K562 (cell line): ENCODE data around the gene ANKRD65. TPM values are rescaled to one million over a fixed set of nuclear protein-coding genes. Genes with fewer than 3 reads are reported as not detected.
A peak's percentile ranks its signal among the peaks of the same experiment; 100 is the strongest.

Source experiments
- BHLHE40 ChIP-seq: IDR thresholded peaks from 2 replicates; pipeline ENCODE4 v1.6.1; 2011; ENCODE audit warnings: low read length, improper control_type of control experiment
- BRF1 ChIP-seq: IDR thresholded peaks from 3 replicates; pipeline ENCODE4 v1.6.1; 2011; ENCODE audit warnings: borderline replicate concordance, mild to moderate bottlenecking; ENCODE audit not compliant: insufficient read length; ENCODE audit errors: extremely low read depth
- CCNT2 ChIP-seq: IDR thresholded peaks from 2 replicates; pipeline ENCODE4 v1.6.1; 2011; ENCODE audit warnings: borderline replicate concordance, low read depth, mild to moderate bottlenecking, moderate library complexity, mixed read lengths, low read length; ENCODE audit not compliant: insufficient read length; ENCODE audit errors: extremely low read depth
- FOXA3 ChIP-seq, 2 experiments: fragments of 450-650 bp in 1 of 2; sonication (generic) in 1 of 2; formaldehyde crosslinking; IDR thresholded peaks in 1 of 2; conservative IDR thresholded peaks in 1 of 2; 2 replicates each; pipeline versions ENCODE4 v1.4.0 to v1.8.0; 2020 to 2022; ENCODE audit warnings: mild to moderate bottlenecking in 2 of 2, missing genetic modification reagents in 1 of 2
- FOXK2 ChIP-seq, 2 experiments: fragments of 450-650 bp; IDR thresholded peaks in 1 of 2; conservative IDR thresholded peaks in 1 of 2; 2 replicates each; pipeline ENCODE4 v1.6.1; 2016; ENCODE audit warnings: low read depth in 2 of 2, mild to moderate bottlenecking in 1 of 2
- HDGF ChIP-seq: fragments of 450-650 bp; IDR thresholded peaks from 2 replicates; pipeline ENCODE4 v1.6.1; 2016
- KLF6 ChIP-seq: fragments of 250-450 bp; sonication (Bioruptor Pico); IDR thresholded peaks from 2 replicates; pipeline ENCODE4 v1.4.0; 2020; ENCODE audit warnings: mild to moderate bottlenecking, moderate library complexity, borderline replicate concordance
- MAX ChIP-seq: sonication (generic); formaldehyde crosslinking; IDR thresholded peaks from 2 replicates; pipeline ENCODE4 v1.9.0; 2022; ENCODE audit warnings: mild to moderate bottlenecking, missing genetic modification reagents
- MCM3 ChIP-seq: fragments of 450-650 bp; IDR thresholded peaks from 2 replicates; pipeline ENCODE4 v1.6.1; 2016
- MTA3 ChIP-seq: fragments of 450-650 bp; formaldehyde crosslinking; IDR thresholded peaks from 2 replicates; pipeline ENCODE4 v1.6.1; 2017; ENCODE audit warnings: mild to moderate bottlenecking, borderline replicate concordance
- OTX1 ChIP-seq: fragments of 450-650 bp; formaldehyde crosslinking; IDR thresholded peaks from 2 replicates; pipeline ENCODE4 v1.4.0; 2022; ENCODE audit warnings: mild to moderate bottlenecking
- PHF8 ChIP-seq: fragments of 200-600 bp; sonication (generic); IDR thresholded peaks from 2 replicates; pipeline ENCODE4 v1.6.1; 2012; ENCODE audit warnings: mixed run types, mild to moderate bottlenecking, inconsistent platforms, low read length, moderate library complexity, borderline replicate concordance
- PTRF ChIP-seq: fragments of 450-650 bp; IDR thresholded peaks from 2 replicates; pipeline ENCODE4 v1.6.1; 2016; ENCODE audit warnings: mild to moderate bottlenecking, missing genetic modification characterization, missing compliant biosample characterization
- RBM34 ChIP-seq: fragments of 200-400 bp; formaldehyde crosslinking; IDR thresholded peaks from 2 replicates; pipeline ENCODE4 v1.6.1; 2018; ENCODE audit warnings: low read length, borderline replicate concordance; ENCODE audit not compliant: insufficient read depth
- SMAD1 ChIP-seq: fragments of 150-350 bp; IDR thresholded peaks from 2 replicates; pipeline ENCODE4 v1.6.1; 2014; ENCODE audit warnings: low read length, low read depth; ENCODE audit not compliant: partially characterized antibody
- SOX6 ChIP-seq: fragments of 450-650 bp; IDR thresholded peaks from 2 replicates; pipeline ENCODE4 v1.6.1; 2014; ENCODE audit warnings: mild to moderate bottlenecking
- YY1 ChIP-seq, 3 experiments: IDR thresholded peaks; 2 replicates each; pipeline ENCODE4 v1.6.1; 2011; ENCODE audit warnings: low read length in 2 of 3, mild to moderate bottlenecking in 2 of 3, moderate library complexity in 2 of 3, borderline replicate concordance in 1 of 3, control low read depth in 1 of 3, low read depth in 1 of 3; ENCODE audit not compliant: insufficient read depth in 3 of 3, insufficient replicate concordance in 2 of 3, control insufficient read depth in 1 of 3, insufficient read length in 1 of 3; ENCODE audit errors: extremely low read depth in 1 of 3
- ZBED1 ChIP-seq: IDR thresholded peaks from 2 replicates; pipeline ENCODE4 v1.6.1; 2014
- ZNF143 ChIP-seq: sonication (generic); formaldehyde crosslinking; IDR thresholded peaks from 2 replicates; pipeline ENCODE4 v1.9.0; 2022; ENCODE audit warnings: mild to moderate bottlenecking, missing genetic modification reagents
- ZNF740 ChIP-seq, 3 experiments: fragments of 200-800 bp in 1 of 3; sonication (Bioruptor generic) in 1 of 3; sonication (generic) in 1 of 3; formaldehyde crosslinking in 1 of 3; IDR thresholded peaks; 2 replicates each; pipeline versions ENCODE4 v1.6.1 to v1.8.0; 2016 to 2022; ENCODE audit warnings: mild to moderate bottlenecking in 2 of 3, missing compliant biosample characterization in 2 of 3, missing genetic modification characterization in 2 of 3, missing genetic modification reagents in 1 of 3
- polyA plus RNA-seq, 8 experiments: library from polyadenylated mRNA; depleted of rRNA in 4 of 8; stranded (reverse) in 5 of 8; unstranded in 3 of 8; fragments of >200 nt; fragmentation: Nextera tagmentation in 2 of 8; fragmentation: Illumina TruSeq in 1 of 8; extraction: Ambion mirVana in 2 of 8; extraction: Trizol in 1 of 8; gene quantifications; 2 replicates each; pipeline versions ENCODE4 v1.2.1 to v1.2.3, GENCODE V29; 2011 to 2014; ENCODE audit warnings: inconsistent platforms in 1 of 8, missing spikeins in 1 of 8
- total RNA-seq, 7 experiments: library from RNA; depleted of rRNA in 6 of 7; stranded (reverse); fragments of >200 nt in 6 of 7; fragmentation: Illumina TruSeq in 2 of 7; extraction: Trizol in 2 of 7; gene quantifications; 2 replicates each; pipeline versions ENCODE4 v1.2.1 to v1.2.3, GENCODE V29; 2011 to 2021; ENCODE audit warnings: low replicate concordance in 1 of 7
- TF ChIP-seq, protein P1 (sequence below): fragments of 450-650 bp; IDR thresholded peaks from 2 replicates; pipeline ENCODE4 v1.6.1; 2016; ENCODE audit warnings: mild to moderate bottlenecking

ANKRD65 gene
- total and polyA plus RNA-seq, 9 of the 15 experiments (the other 6 are each of a cell fraction or from before 2014, with no cell fraction given) = not detected

- TF ChIP-seq, protein P1, sequence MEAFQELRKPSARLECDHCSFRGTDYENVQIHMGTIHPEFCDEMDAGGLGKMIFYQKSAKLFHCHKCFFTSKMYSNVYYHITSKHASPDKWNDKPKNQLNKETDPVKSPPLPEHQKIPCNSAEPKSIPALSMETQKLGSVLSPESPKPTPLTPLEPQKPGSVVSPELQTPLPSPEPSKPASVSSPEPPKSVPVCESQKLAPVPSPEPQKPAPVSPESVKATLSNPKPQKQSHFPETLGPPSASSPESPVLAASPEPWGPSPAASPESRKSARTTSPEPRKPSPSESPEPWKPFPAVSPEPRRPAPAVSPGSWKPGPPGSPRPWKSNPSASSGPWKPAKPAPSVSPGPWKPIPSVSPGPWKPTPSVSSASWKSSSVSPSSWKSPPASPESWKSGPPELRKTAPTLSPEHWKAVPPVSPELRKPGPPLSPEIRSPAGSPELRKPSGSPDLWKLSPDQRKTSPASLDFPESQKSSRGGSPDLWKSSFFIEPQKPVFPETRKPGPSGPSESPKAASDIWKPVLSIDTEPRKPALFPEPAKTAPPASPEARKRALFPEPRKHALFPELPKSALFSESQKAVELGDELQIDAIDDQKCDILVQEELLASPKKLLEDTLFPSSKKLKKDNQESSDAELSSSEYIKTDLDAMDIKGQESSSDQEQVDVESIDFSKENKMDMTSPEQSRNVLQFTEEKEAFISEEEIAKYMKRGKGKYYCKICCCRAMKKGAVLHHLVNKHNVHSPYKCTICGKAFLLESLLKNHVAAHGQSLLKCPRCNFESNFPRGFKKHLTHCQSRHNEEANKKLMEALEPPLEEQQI = 0 out of 2 replicates have a peak, but pooled peaks have one; percentile 20
- TF ChIP-seq FOXK2 (conservative IDR thresholded peaks at IDR 0.05 in 1 of 2, IDR thresholded peaks at IDR 0.05 in 1 of 2; ENCODE audit: low read depth in 2 of 2) (peak; percentile 91 to 92), SMAD1 (peak; percentile 80), CCNT2 (peak; percentile 6), YY1 (IDR thresholded peaks at IDR 0.05; ENCODE audit: borderline replicate concordance in 1 of 3, control insufficient read depth in 1 of 3, extremely low read depth in 1 of 3, insufficient read depth in 3 of 3, insufficient read length in 1 of 3, insufficient replicate concordance in 2 of 3, low read depth in 1 of 3, low read length in 2 of 3) (peak; percentile 90 to 98 (median 98)), HDGF (no peak), BHLHE40 (peak; percentile 73), SOX6 (peak; percentile 53), ZNF740 (CRISPR knock-in tag; IDR thresholded peaks at IDR 0.05) (peak; percentile 16; the same call in 1 of the 2 replicates), ZNF740 (tag; IDR thresholded peaks at IDR 0.05) (no peak), PTRF (tag) (no peak), BRF1 (no peak), PHF8 (peak; percentile 94), ZBED1 (peak; percentile 82; the same call in 1 of the 2 replicates), ZNF143 (CRISPR knock-in tag) (peak; percentile 85), OTX1 (CRISPR knock-in tag) (peak; percentile 45; the same call in 1 of the 2 replicates), MTA3 (peak; percentile 91), KLF6 (no peak; the same call in 1 of the 2 replicates), MCM3 (no peak), FOXA3 (CRISPR knock-in tag; conservative IDR thresholded peaks at IDR 0.05 in 1 of 2, IDR thresholded peaks at IDR 0.05 in 1 of 2) (0 out of 4 replicates have a peak, but pooled peaks of 1 of the 2 experiments have one; percentile 12), MAX (CRISPR knock-in tag) (peak; percentile 95), RBM34 (peak; percentile 100)
Measured at GRCh38 chr1:1406821-1407635, 14.0 kb downstream of the ANKRD65 start, which contains the start of gene MRPL20 (continued).
